ENCODE data around the gene ALKBH2.
A peak's percentile ranks its signal among the peaks of the same experiment; 100 is the strongest.

DNA sequence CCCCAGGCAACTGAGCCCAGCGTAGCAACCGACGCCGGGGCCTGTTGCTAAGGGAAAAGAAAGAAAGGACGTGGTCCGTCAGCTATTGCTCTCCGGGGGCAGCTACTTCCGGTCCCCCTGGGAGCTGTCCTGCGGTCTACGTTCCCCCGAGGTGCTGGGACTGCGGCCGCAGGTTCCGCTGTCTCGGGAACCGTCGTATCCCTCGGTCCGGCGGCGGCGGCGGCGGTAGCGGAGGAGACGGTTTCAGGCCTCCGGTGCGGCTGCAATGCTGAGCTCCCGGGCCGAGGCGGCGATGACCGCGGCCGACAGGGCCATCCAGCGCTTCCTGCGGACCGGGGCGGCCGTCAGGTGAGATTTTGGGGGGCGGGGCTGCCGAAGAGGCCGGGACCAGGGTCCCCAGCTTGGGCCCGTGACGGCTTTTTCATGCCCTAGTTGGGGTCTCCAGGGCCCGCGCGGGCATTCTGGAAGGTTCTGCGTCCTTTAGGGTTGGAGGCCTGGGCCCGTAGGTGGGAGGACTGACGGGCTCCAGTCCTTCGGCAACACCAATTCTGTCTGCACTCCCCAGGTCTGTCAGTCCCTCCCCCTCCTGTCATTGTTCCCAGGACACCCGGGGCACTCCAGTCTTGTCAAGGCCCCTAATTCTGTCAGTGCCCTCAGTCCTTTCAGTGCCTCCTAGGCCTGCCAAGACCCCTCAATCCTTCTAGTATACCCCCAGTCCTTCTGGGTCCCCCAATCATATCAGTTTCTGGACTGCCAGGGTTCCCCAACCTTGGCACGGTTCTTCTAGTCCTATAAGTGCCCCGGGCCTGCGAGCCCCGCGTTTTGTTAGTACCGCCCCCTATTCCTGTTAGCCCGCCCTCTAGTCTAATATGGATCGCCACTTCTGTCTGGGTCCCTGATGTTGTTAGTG is 40.6 kb downstream of the ALKBH2 start, which contains the start of gene USP30:
- TF ChIP-seq, protein P1, sequence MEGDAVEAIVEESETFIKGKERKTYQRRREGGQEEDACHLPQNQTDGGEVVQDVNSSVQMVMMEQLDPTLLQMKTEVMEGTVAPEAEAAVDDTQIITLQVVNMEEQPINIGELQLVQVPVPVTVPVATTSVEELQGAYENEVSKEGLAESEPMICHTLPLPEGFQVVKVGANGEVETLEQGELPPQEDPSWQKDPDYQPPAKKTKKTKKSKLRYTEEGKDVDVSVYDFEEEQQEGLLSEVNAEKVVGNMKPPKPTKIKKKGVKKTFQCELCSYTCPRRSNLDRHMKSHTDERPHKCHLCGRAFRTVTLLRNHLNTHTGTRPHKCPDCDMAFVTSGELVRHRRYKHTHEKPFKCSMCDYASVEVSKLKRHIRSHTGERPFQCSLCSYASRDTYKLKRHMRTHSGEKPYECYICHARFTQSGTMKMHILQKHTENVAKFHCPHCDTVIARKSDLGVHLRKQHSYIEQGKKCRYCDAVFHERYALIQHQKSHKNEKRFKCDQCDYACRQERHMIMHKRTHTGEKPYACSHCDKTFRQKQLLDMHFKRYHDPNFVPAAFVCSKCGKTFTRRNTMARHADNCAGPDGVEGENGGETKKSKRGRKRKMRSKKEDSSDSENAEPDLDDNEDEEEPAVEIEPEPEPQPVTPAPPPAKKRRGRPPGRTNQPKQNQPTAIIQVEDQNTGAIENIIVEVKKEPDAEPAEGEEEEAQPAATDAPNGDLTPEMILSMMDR (conservative IDR thresholded peaks at IDR 0.05; ENCODE audit: low read depth in 2 of 2) = no peak
- peak; percentile 52; the same call in 1 of the 2 replicates for TF ChIP-seq POLR2AphosphoS5 (IDR thresholded peaks at IDR 0.05; ENCODE audit: low read depth)
- TF ChIP-seq, protein P2, sequence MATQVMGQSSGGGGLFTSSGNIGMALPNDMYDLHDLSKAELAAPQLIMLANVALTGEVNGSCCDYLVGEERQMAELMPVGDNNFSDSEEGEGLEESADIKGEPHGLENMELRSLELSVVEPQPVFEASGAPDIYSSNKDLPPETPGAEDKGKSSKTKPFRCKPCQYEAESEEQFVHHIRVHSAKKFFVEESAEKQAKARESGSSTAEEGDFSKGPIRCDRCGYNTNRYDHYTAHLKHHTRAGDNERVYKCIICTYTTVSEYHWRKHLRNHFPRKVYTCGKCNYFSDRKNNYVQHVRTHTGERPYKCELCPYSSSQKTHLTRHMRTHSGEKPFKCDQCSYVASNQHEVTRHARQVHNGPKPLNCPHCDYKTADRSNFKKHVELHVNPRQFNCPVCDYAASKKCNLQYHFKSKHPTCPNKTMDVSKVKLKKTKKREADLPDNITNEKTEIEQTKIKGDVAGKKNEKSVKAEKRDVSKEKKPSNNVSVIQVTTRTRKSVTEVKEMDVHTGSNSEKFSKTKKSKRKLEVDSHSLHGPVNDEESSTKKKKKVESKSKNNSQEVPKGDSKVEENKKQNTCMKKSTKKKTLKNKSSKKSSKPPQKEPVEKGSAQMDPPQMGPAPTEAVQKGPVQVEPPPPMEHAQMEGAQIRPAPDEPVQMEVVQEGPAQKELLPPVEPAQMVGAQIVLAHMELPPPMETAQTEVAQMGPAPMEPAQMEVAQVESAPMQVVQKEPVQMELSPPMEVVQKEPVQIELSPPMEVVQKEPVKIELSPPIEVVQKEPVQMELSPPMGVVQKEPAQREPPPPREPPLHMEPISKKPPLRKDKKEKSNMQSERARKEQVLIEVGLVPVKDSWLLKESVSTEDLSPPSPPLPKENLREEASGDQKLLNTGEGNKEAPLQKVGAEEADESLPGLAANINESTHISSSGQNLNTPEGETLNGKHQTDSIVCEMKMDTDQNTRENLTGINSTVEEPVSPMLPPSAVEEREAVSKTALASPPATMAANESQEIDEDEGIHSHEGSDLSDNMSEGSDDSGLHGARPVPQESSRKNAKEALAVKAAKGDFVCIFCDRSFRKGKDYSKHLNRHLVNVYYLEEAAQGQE (IDR thresholded peaks at IDR 0.05; ENCODE audit: unreplicated experiment) = peak; percentile 31
- no peak for TF ChIP-seq EZH2 (IDR thresholded peaks at IDR 0.05; ENCODE audit: low read depth, unreplicated experiment)
